ENCODE data around the gene ATP13A3.

DNA sequence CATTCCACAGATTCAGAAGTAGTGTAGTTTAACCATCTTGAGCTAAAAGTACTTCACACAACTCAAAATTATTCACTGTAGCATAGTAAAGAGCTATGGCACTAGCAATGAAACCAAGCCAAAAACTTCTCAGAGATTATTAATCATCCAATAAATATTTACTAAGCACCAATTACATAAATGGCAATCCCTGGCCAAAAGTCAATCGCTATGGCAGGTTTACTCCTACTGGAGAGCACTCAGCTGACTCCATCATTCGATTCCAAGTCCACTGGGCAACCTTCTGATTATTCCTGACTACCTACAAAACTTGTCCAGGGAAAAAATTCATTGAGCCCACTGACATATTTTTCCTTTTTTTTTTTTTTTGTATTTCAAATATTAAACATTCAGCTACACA, 23.9 kb downstream of the ATP13A3 start:
- TF ChIP-seq, protein P1, sequence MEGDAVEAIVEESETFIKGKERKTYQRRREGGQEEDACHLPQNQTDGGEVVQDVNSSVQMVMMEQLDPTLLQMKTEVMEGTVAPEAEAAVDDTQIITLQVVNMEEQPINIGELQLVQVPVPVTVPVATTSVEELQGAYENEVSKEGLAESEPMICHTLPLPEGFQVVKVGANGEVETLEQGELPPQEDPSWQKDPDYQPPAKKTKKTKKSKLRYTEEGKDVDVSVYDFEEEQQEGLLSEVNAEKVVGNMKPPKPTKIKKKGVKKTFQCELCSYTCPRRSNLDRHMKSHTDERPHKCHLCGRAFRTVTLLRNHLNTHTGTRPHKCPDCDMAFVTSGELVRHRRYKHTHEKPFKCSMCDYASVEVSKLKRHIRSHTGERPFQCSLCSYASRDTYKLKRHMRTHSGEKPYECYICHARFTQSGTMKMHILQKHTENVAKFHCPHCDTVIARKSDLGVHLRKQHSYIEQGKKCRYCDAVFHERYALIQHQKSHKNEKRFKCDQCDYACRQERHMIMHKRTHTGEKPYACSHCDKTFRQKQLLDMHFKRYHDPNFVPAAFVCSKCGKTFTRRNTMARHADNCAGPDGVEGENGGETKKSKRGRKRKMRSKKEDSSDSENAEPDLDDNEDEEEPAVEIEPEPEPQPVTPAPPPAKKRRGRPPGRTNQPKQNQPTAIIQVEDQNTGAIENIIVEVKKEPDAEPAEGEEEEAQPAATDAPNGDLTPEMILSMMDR (IDR thresholded peaks at IDR 0.05; ENCODE audit: insufficient read depth, low read depth, low read length): no peak
- TF ChIP-seq EZH2 (IDR thresholded peaks at IDR 0.05; ENCODE audit: insufficient read depth, low read length): no peak
